Vagina (tissue), 2 donors: ENCODE data around the gene MAP7D3. TPM values are rescaled to one million over a fixed set of nuclear protein-coding genes. Genes with fewer than 3 reads are reported as not detected.
"Not testable (repeated sequence)": the region's sequence is repeated elsewhere in the genome, so short reads cannot be mapped to it uniquely, and the experiment has no call there.

Source experiments
- DNase-seq, 2 donors: peaks; one replicate each; pipeline ENCODE4 v3.0.0-alpha.2; 2017; ENCODE audit errors: extremely low spot score in 2 of 2
- H3K27ac ChIP-seq: fragments of 200-600 bp; sonication (generic); one replicate; pipeline ENCODE4 v1.5.1; 2019
- H3K27me3 ChIP-seq: fragments of 200-600 bp; sonication (generic); one replicate; pipeline ENCODE4 v1.5.1; 2019
- H3K36me3 ChIP-seq, 2 donors: fragments of 200-600 bp; sonication (generic); one replicate each; pipeline ENCODE4 v1.5.1; 2017 to 2019
- H3K4me1 ChIP-seq: fragments of 200-600 bp; sonication (generic); one replicate; pipeline ENCODE4 v1.5.1; 2019
- H3K4me3 ChIP-seq, 2 donors: fragments of 200-600 bp; sonication (generic); 1 replicate in 1 of 2; 2 replicates in 1 of 2; pipeline ENCODE4 v1.5.1; 2016 to 2019
- H3K9me3 ChIP-seq: fragments of 200-600 bp; sonication (generic); one replicate; pipeline ENCODE4 v1.5.1; 2019
- CTCF ChIP-seq, 3 experiments: fragments of 450-650 bp in 2 of 3; fragments of 200-600 bp in 1 of 3; sonication (generic) in 1 of 3; IDR thresholded peaks; one replicate each; pipeline ENCODE4 v1.5.1; 2017 to 2019; ENCODE audit warnings: antibody characterized with exemption in 3 of 3, mild to moderate bottlenecking in 2 of 3, moderate library complexity in 2 of 3
- POLR2A ChIP-seq, 2 donors: fragments of 450-650 bp; IDR thresholded peaks; one replicate each; pipeline ENCODE4 v1.6.1; 2017; ENCODE audit warnings: antibody characterized with exemption in 2 of 2, mild to moderate bottlenecking in 2 of 2, moderate library complexity in 2 of 2
- POLR2AphosphoS5 ChIP-seq, 2 donors: sonication (generic); formaldehyde crosslinking; IDR thresholded peaks; one replicate each; pipeline ENCODE4 v1.9.0; 2017; ENCODE audit warnings: antibody characterized with exemption in 2 of 2, mild to moderate bottlenecking in 2 of 2, low read depth in 1 of 2; ENCODE audit not compliant: insufficient read depth in 1 of 2
- intact Hi-C: fragments of 100-400 bp; cut with DNase I; formaldehyde crosslinking; loops from one replicate; pipeline ENCODE4 v1.15.1; 2023
- total RNA-seq: library from RNA; depleted of rRNA; stranded (reverse); fragments of >200 nt; gene quantifications from one replicate; pipeline ENCODE4 v1.2.3, GENCODE V29; 2016

Gene MAP7D3
- total RNA-seq, 1 donor from 2014 or later, result 15.0 TPM

GRCh38 chrX:136168929-136169735 lies 82.1 kb downstream of the MAP7D3 start:
- intact Hi-C loops, result no loop called here
- no peaks in the 10 kb centered on the region for H3K9me3 ChIP-seq
- peaks cover 18% of the 10 kb centered on the region for H3K4me1 ChIP-seq
- no peaks in the 10 kb centered on the region for H3K36me3 ChIP-seq
- no peak for DNase-seq
- TF ChIP-seq POLR2AphosphoS5 (IDR thresholded peaks at IDR 0.05; ENCODE audit: insufficient read depth in 1 of 2, low read depth in 1 of 2), result peak; percentile 50 to 55
- no peak for TF ChIP-seq CTCF (IDR thresholded peaks at IDR 0.05)
- TF ChIP-seq POLR2A (IDR thresholded peaks at IDR 0.05), result no peak
- H3K27ac ChIP-seq, result peak overlapping the region; percentile 71
- no peak overlapping the region for H3K4me3 ChIP-seq
- no peaks in the 10 kb centered on the region for H3K27me3 ChIP-seq

DNA sequence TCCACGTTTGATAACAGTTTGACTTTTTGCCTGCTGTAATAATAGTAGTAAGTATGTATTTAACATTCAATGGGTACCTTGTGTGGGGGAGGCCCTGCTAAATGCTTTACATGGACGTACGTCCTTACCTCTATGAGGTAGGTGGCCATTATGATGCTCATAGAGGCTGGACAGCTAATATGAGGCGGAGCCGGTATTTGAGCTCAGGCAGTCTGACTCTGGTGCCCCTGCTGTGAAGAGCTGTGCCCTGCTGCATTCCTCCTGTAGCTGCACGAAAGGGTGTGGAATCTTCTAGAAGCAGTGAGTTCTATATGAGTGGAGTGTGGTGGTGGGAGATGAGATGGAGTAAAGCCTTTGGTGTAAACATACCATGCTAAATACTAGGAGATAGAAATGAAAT lies 83.2 kb downstream of the MAP7D3 start:
- intact Hi-C loops, result not testable (repeated sequence)
- peak overlapping the region; percentile 71 for H3K27ac ChIP-seq

DNA sequence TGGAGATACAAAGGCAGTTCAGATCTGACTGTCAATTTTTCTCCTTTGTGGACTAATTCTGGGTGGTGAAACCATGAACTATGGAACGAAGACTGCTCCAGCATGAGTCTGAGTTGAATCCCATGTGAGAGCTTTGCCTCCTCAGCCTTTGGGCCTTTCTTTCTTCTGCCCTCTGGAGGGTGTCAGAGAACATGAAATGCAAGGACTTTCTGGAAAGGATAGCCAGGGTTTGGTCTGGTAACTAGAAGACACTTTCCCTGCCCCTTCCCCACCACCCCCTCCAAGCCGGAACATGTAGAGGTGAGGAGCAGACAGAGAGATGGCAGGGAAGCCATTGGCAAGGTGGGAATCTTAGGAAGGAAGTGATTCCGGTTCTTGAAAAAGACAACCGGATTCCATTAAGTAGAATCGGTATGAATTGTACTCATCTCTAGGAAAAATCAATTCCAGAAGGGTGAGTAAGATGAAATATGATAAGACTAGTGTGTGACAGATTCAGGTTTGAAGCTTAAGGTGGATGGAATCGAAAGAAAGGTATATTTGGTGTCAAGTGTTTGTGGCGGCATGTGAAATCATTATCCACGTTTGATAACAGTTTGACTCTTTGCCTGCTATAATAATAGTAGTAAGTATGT lies 84.9 kb downstream of the MAP7D3 start:
- peaks cover 25% of the 10 kb centered on the region for H3K4me1 ChIP-seq
- no peaks in the 10 kb centered on the region for H3K36me3 ChIP-seq
- H3K4me3 ChIP-seq, result no peak overlapping the region
- DNase-seq, result no peak
- H3K27ac ChIP-seq, result peak overlapping the region; percentile 3
- H3K27me3 ChIP-seq, result no peaks in the 10 kb centered on the region
- no peaks in the 10 kb centered on the region for H3K9me3 ChIP-seq
- TF ChIP-seq POLR2A (IDR thresholded peaks at IDR 0.05) (no peak), CTCF (IDR thresholded peaks at IDR 0.05) (no peak), POLR2AphosphoS5 (IDR thresholded peaks at IDR 0.05; ENCODE audit: insufficient read depth in 1 of 2, low read depth in 1 of 2) (no peak)
- intact Hi-C loops, result no loop called here

More for the DNA sequence above, 83.2 kb downstream of the MAP7D3 start:
- not testable (repeated sequence) for H3K9me3 ChIP-seq, H3K27me3 ChIP-seq, DNase-seq, H3K4me3 ChIP-seq, H3K36me3 ChIP-seq
- H3K4me1 ChIP-seq, result peaks cover 18% of the 10 kb centered on the region

- TF ChIP-seq POLR2AphosphoS5 (IDR thresholded peaks at IDR 0.05; ENCODE audit: insufficient read depth in 1 of 2, low read depth in 1 of 2), result no peak
- no peak for TF ChIP-seq POLR2A (IDR thresholded peaks at IDR 0.05)
- TF ChIP-seq CTCF (IDR thresholded peaks at IDR 0.05), result no peak
- peaks cover 17% of the 10 kb centered on the region for H3K4me1 ChIP-seq
- H3K27ac ChIP-seq, result no peak overlapping the region
- no peaks in the 10 kb centered on the region for H3K9me3 ChIP-seq
- no peak overlapping the region for H3K4me3 ChIP-seq
- H3K27me3 ChIP-seq, result no peaks in the 10 kb centered on the region
- intact Hi-C loops, result no loop called here
- DNase-seq, result no peak
- H3K36me3 ChIP-seq, result no peaks in the 10 kb centered on the region
These were observed 85.8 kb downstream of the MAP7D3 start for GRCh38 chrX:136165406-136165805.

GRCh38 chrX:136163689-136164088 lies 87.5 kb downstream of the MAP7D3 start:
- no peak for TF ChIP-seq CTCF (IDR thresholded peaks at IDR 0.05)
- no peak for TF ChIP-seq POLR2A (IDR thresholded peaks at IDR 0.05)
- TF ChIP-seq POLR2AphosphoS5 (IDR thresholded peaks at IDR 0.05; ENCODE audit: insufficient read depth in 1 of 2, low read depth in 1 of 2), result no peak
- peaks cover 7% of the 10 kb centered on the region for H3K4me1 ChIP-seq
- H3K9me3 ChIP-seq, result no peaks in the 10 kb centered on the region
- H3K27me3 ChIP-seq, result no peaks in the 10 kb centered on the region
- H3K36me3 ChIP-seq, result no peaks in the 10 kb centered on the region
- intact Hi-C loops, result no loop called here
- no peak overlapping the region for H3K27ac ChIP-seq
- no peak overlapping the region for H3K4me3 ChIP-seq
- no peak for DNase-seq

Other genes with a start within 250 kb of the MAP7D3 start
- 337 TPM for gene FHL1, start 103.9 kb downstream of the MAP7D3 start, total RNA-seq
- 0.25 TPM for gene ADGRG4, start 49.6 kb upstream of the MAP7D3 start, total RNA-seq
- not detected for gene BRS3, start 236.5 kb upstream of the MAP7D3 start, total RNA-seq
- gene HTATSF1, start 246.2 kb upstream of the MAP7D3 start, total RNA-seq, result 60.9 TPM